MCF 10A (cell line): Measurements from ENCODE around the gene TNS1. TPM values are rescaled to one million over a fixed set of nuclear protein-coding genes. Genes with fewer than 3 reads are reported as not detected.

Source experiments
- BruUV-seq: library from RNA; stranded (reverse); fragments of 400-500 nt; replicated peaks from 2 replicates; lab custom pipeline; 2021; lab: Mats Ljungman, UMichigan
- CTCF ChIA-PET: fragments of 300-600 bp; sonication (Branson Sonifier 250); formaldehyde crosslinking; extraction: SDS; loops from one replicate; lab custom pipeline; 2021; ENCODE audit warnings: antibody characterized with exemption, inconsistent platforms; lab: Yijun Ruan, JAX
- POLR2A ChIA-PET: fragments of 300-600, 350-650 bp; sonication (Branson Sonifier 250); formaldehyde crosslinking; extraction: SDS; loops from one replicate; lab custom pipeline; 2020; ENCODE audit warnings: antibody characterized with exemption, inconsistent platforms; lab: Yijun Ruan, JAX
- DNase-seq: peaks from one replicate; pipeline ENCODE4 v3.0.0-alpha.2; 2018; ENCODE audit not compliant: unreplicated experiment
- H3K27ac Mint-ChIP-seq: one replicate; pipeline ENCODE4 v1.8.0; 2022; ENCODE audit warnings: mild to moderate bottlenecking, low read depth, mixed read lengths; ENCODE audit not compliant: unreplicated experiment
- H3K27me3 Mint-ChIP-seq: one replicate; pipeline ENCODE4 v1.8.0; 2022; ENCODE audit warnings: mixed read lengths; ENCODE audit not compliant: insufficient read depth, unreplicated experiment
- H3K36me3 Mint-ChIP-seq: one replicate; pipeline ENCODE4 v1.8.0; 2022; ENCODE audit warnings: mild to moderate bottlenecking, moderate library complexity, mixed read lengths; ENCODE audit not compliant: insufficient read depth, unreplicated experiment
- H3K4me1 Mint-ChIP-seq: one replicate; pipeline ENCODE4 v1.8.0; 2022; ENCODE audit warnings: mixed read lengths; ENCODE audit not compliant: insufficient read depth, unreplicated experiment
- H3K4me3 Mint-ChIP-seq: one replicate; pipeline ENCODE4 v1.8.0; 2022; ENCODE audit warnings: mild to moderate bottlenecking, moderate library complexity, mixed read lengths; ENCODE audit not compliant: unreplicated experiment
- H3K9me3 Mint-ChIP-seq: one replicate; pipeline ENCODE4 v1.8.0; 2022; ENCODE audit warnings: mixed read lengths; ENCODE audit not compliant: unreplicated experiment
- CTCF ChIP-seq: fragments of 200-600 bp; IDR thresholded peaks from one replicate; pipeline ENCODE4 v1.8.0; 2022; ENCODE audit warnings: antibody characterized with exemption, mild to moderate bottlenecking; ENCODE audit not compliant: unreplicated experiment
- intact Hi-C: fragments of 100-400 bp; cut with micrococcal nuclease; formaldehyde crosslinking; loops from 2 replicates; pipeline ENCODE4 v1.14.1; 2022
- total RNA-seq: library from RNA; stranded (reverse); gene quantifications from 2 replicates; pipeline ENCODE4 v1.2.3, GENCODE V29; 2022

TNS1 gene
- total RNA-seq, 1 experiment from 2014 or later = 3.3 TPM

DNA sequence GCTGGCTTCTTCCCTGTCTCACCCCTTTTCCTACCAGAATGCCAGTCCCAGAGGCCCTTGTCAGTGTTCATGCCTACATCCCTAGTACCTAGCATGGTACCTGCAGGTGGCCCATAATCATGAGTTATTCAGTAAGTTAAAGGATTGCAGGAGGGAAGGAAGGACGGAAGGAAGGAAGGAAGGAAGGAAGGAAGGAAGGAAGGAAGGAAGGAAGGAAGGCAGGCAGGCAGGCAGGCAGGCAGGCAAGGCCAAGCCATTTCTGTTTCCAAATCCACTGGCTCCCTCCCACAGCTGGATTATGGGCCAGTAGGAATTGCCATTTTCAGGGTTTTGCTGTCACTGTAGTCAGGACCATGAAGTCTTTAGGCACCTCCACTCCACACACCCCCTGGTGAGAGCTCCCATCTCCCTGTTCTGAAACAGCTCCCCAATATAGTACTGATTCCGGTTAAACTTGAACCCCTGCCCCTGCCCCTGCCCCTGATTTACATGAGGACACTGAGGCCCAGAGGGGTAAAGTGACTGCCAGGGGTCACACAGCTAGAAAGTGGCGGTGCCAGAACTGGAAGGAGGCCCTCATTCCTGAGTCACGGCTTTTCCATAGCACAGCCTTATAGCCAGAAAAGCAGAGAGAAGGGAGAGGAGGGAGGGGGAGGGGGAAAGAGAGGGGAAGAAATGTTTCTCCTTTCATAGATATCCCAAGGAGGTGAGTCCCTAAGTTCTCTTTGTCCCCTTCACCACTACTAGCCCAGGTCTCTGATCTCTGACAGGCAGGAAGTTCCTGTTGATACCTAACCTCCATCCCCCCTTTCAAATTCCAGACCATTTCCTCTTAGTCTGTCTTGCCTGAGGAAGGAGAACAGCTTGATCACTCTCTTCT lies 12.2 kb upstream of the TNS1 start:
- no peak overlapping the region for H3K4me3 Mint-ChIP-seq
- intact Hi-C loops = no loop called here
- peaks cover 23% of the 10 kb centered on the region for H3K27me3 Mint-ChIP-seq
- H3K27ac Mint-ChIP-seq = no peak overlapping the region
- H3K9me3 Mint-ChIP-seq = no peaks in the 10 kb centered on the region
- no peaks in the 10 kb centered on the region for H3K36me3 Mint-ChIP-seq
- CTCF ChIA-PET = interaction anchor here (0.5 to 1.2 kb wide), 2 partner anchors 21 to 1374 kb away, joined by 3 read pairs; no protein-coding TSS in a partner anchor
- DNase-seq = no peak
- no peak for TF ChIP-seq CTCF
- POLR2A ChIA-PET = no interaction called here
- no TSS peak for BruUV-seq
- peaks cover 5% of the 10 kb centered on the region for H3K4me1 Mint-ChIP-seq

- ChIA-PET CTCF (interaction anchor here (0.7 to 1.3 kb wide), 4 partner anchors 19 to 228 kb away, joined by 3 to 5 read pairs (median 4); no protein-coding TSS in a partner anchor), POLR2A (no interaction called here)
- Mint-ChIP-seq H3K4me3 (no peak overlapping the region), H3K9me3 (no peaks in the 10 kb centered on the region), H3K27me3 (peaks cover 23% of the 10 kb centered on the region), H3K36me3 (no peaks in the 10 kb centered on the region), H3K27ac (no peak overlapping the region), H3K4me1 (peaks cover 5% of the 10 kb centered on the region)
- intact Hi-C loops = no loop called here
- TF ChIP-seq CTCF = no peak
- no TSS peak for BruUV-seq
- DNase-seq = no peak
Observed at GRCh38 chr2:218013289-218013688, 10.5 kb upstream of the TNS1 start.

- H3K4me3 Mint-ChIP-seq = no peak overlapping the region
- peaks cover 5% of the 10 kb centered on the region for H3K4me1 Mint-ChIP-seq
- DNase-seq = no peak
- ChIA-PET POLR2A (no interaction called here), CTCF (interaction anchor here (0.6 to 2.0 kb wide), 7 partner anchors 18 to 603 kb away, joined by 3 to 7 read pairs (median 4); partner anchors contain the start of gene RUFY4)
- no peaks in the 10 kb centered on the region for H3K9me3 Mint-ChIP-seq
- no peak for TF ChIP-seq CTCF
- no TSS peak for BruUV-seq
- no peak overlapping the region for H3K27ac Mint-ChIP-seq
- peaks cover 23% of the 10 kb centered on the region for H3K27me3 Mint-ChIP-seq
- intact Hi-C loops = no loop called here
- H3K36me3 Mint-ChIP-seq = no peaks in the 10 kb centered on the region
Observed at GRCh38 chr2:218012284-218012683, 9.5 kb upstream of the TNS1 start.

DNA sequence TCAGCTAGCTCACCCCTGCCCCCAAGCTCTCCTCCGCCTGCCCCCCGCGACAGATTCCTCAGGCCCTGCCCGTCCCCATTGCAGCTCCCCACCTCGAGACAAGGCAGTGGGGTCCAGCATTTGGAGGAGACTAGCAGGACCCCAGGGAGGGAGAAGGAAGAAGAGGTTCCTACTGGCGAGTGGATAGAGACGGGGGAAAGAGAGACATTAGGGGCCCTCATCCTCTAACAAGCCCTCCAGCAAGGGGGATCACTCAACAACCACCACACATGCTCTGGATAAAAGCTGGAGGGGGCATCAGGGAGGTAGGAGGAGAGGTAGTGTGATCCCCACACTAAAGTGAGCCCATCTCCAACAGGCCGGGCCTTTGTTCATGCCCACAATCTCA lies 8.9 kb upstream of the TNS1 start:
- Mint-ChIP-seq H3K4me3 (no peak overlapping the region), H3K36me3 (no peaks in the 10 kb centered on the region), H3K27me3 (peaks cover 18% of the 10 kb centered on the region), H3K27ac (no peak overlapping the region), H3K9me3 (no peaks in the 10 kb centered on the region), H3K4me1 (peaks cover 3% of the 10 kb centered on the region)
- TF ChIP-seq CTCF = no peak
- CTCF ChIA-PET = interaction anchor here (0.6 to 2.0 kb wide), 10 partner anchors 18 to 1697 kb away, joined by 3 to 7 read pairs (median 4); partner anchors contain the start of gene RUFY4
- POLR2A ChIA-PET = interaction anchor here (0.6 kb wide), 1 partner anchor 134 kb away, joined by 3 read pairs; no protein-coding TSS in a partner anchor
- DNase-seq = no peak
- intact Hi-C loops = no loop called here
- no TSS peak for BruUV-seq
